ENCODE results near the gene SCCPDH. TPM values are rescaled to one million over a fixed set of nuclear protein-coding genes. Genes with fewer than 3 reads are reported as not detected.
A peak's percentile ranks its signal among the peaks of the same experiment; 100 is the strongest.

SCCPDH gene
- total and polyA plus RNA-seq, 9 of the 15 experiments (the other 6 are each of a cell fraction or from before 2014, with no cell fraction given): 7.0 to 61.9 (median 38.3) TPM

GRCh38 chr1:246724016-246724730, at the start of gene SCCPDH (continued):
- TF ChIP-seq KLF6 (CRISPR knock-in tag; IDR thresholded peaks at IDR 0.05; ENCODE audit: borderline replicate concordance) (no peak), POLR2H (tag; IDR thresholded peaks at IDR 0.05; ENCODE audit: low read depth) (no peak; the same call in 1 of the 2 replicates), TAF9B (IDR thresholded peaks at IDR 0.05; ENCODE audit: partially characterized antibody) (no peak), MBD2 (IDR thresholded peaks at IDR 0.05; ENCODE audit: borderline replicate concordance, low read depth) (no peak), HINFP (tag; conservative IDR thresholded peaks at IDR 0.05; ENCODE audit: low read depth) (no peak), CSDE1 (IDR thresholded peaks at IDR 0.05) (no peak), TRIM24 (IDR thresholded peaks at IDR 0.05) (no peak), CBX8 (IDR thresholded peaks at IDR 0.05; ENCODE audit: borderline replicate concordance, extremely low read depth, low read depth, low read length, poor library complexity, severe bottlenecking) (no peak), HDAC6 (IDR thresholded peaks at IDR 0.05; ENCODE audit: low read depth, low read length) (no peak), TEAD2 (tag; IDR thresholded peaks at IDR 0.05) (no peak), ARID1B (IDR thresholded peaks at IDR 0.05) (no peak)
- TF ChIP-seq, protein P1, sequence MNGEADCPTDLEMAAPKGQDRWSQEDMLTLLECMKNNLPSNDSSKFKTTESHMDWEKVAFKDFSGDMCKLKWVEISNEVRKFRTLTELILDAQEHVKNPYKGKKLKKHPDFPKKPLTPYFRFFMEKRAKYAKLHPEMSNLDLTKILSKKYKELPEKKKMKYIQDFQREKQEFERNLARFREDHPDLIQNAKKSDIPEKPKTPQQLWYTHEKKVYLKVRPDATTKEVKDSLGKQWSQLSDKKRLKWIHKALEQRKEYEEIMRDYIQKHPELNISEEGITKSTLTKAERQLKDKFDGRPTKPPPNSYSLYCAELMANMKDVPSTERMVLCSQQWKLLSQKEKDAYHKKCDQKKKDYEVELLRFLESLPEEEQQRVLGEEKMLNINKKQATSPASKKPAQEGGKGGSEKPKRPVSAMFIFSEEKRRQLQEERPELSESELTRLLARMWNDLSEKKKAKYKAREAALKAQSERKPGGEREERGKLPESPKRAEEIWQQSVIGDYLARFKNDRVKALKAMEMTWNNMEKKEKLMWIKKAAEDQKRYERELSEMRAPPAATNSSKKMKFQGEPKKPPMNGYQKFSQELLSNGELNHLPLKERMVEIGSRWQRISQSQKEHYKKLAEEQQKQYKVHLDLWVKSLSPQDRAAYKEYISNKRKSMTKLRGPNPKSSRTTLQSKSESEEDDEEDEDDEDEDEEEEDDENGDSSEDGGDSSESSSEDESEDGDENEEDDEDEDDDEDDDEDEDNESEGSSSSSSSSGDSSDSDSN (IDR thresholded peaks at IDR 0.05; ENCODE audit: borderline replicate concordance in 1 of 2, low read depth in 2 of 2, low read length in 2 of 2): peak in 1 of 2 experiments; percentile 48; a peak in 2 of 4 replicates
- TF ChIP-seq, protein P2, sequence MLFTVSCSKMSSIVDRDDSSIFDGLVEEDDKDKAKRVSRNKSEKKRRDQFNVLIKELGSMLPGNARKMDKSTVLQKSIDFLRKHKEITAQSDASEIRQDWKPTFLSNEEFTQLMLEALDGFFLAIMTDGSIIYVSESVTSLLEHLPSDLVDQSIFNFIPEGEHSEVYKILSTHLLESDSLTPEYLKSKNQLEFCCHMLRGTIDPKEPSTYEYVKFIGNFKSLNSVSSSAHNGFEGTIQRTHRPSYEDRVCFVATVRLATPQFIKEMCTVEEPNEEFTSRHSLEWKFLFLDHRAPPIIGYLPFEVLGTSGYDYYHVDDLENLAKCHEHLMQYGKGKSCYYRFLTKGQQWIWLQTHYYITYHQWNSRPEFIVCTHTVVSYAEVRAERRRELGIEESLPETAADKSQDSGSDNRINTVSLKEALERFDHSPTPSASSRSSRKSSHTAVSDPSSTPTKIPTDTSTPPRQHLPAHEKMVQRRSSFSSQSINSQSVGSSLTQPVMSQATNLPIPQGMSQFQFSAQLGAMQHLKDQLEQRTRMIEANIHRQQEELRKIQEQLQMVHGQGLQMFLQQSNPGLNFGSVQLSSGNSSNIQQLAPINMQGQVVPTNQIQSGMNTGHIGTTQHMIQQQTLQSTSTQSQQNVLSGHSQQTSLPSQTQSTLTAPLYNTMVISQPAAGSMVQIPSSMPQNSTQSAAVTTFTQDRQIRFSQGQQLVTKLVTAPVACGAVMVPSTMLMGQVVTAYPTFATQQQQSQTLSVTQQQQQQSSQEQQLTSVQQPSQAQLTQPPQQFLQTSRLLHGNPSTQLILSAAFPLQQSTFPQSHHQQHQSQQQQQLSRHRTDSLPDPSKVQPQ (CRISPR knock-in tag; IDR thresholded peaks at IDR 0.05; ENCODE audit: borderline replicate concordance): no peak
- TF ChIP-seq, protein P3, sequence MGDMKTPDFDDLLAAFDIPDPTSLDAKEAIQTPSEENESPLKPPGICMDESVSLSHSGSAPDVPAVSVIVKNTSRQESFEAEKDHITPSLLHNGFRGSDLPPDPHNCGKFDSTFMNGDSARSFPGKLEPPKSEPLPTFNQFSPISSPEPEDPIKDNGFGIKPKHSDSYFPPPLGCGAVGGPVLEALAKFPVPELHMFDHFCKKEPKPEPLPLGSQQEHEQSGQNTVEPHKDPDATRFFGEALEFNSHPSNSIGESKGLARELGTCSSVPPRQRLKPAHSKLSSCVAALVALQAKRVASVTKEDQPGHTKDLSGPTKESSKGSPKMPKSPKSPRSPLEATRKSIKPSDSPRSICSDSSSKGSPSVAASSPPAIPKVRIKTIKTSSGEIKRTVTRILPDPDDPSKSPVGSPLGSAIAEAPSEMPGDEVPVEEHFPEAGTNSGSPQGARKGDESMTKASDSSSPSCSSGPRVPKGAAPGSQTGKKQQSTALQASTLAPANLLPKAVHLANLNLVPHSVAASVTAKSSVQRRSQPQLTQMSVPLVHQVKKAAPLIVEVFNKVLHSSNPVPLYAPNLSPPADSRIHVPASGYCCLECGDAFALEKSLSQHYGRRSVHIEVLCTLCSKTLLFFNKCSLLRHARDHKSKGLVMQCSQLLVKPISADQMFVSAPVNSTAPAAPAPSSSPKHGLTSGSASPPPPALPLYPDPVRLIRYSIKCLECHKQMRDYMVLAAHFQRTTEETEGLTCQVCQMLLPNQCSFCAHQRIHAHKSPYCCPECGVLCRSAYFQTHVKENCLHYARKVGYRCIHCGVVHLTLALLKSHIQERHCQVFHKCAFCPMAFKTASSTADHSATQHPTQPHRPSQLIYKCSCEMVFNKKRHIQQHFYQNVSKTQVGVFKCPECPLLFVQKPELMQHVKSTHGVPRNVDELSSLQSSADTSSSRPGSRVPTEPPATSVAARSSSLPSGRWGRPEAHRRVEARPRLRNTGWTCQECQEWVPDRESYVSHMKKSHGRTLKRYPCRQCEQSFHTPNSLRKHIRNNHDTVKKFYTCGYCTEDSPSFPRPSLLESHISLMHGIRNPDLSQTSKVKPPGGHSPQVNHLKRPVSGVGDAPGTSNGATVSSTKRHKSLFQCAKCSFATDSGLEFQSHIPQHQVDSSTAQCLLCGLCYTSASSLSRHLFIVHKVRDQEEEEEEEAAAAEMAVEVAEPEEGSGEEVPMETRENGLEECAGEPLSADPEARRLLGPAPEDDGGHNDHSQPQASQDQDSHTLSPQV (IDR thresholded peaks at IDR 0.05): no peak; the same call in 1 of the 2 replicates
